Measurements from ENCODE around the gene CRP. TPM values are rescaled to one million over a fixed set of nuclear protein-coding genes. Genes with fewer than 3 reads are reported as not detected.

The CRP gene
- total and polyA plus RNA-seq, 2 of the 13 experiments (the other 11 are each of a cell fraction or from before 2014, with no cell fraction given) = not detected

DNA sequence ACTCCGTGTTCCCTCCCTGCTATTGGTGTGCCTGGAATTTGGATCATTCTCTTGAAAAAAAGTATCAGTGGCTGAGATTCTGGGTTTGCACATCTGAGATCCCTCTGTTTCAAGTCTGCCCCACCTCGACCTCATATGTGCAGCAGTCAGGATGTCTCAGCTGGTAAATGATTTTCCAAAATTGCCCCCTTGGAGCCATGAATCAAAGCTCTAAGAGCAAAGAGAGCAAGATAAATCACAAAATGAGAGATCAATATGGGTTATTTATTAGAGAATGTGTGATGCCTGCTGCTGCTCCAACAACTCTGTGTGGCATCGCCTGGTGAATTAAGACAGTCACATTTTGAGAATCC, 8.5 kb downstream of the CRP start (continued):
- TF ChIP-seq TOE1 (CRISPR knock-in tag; IDR thresholded peaks at IDR 0.05) (no peak), CBX5 (CRISPR knock-in tag; IDR thresholded peaks at IDR 0.05; ENCODE audit: borderline replicate concordance) (no peak)
- TF ChIP-seq, protein P1, sequence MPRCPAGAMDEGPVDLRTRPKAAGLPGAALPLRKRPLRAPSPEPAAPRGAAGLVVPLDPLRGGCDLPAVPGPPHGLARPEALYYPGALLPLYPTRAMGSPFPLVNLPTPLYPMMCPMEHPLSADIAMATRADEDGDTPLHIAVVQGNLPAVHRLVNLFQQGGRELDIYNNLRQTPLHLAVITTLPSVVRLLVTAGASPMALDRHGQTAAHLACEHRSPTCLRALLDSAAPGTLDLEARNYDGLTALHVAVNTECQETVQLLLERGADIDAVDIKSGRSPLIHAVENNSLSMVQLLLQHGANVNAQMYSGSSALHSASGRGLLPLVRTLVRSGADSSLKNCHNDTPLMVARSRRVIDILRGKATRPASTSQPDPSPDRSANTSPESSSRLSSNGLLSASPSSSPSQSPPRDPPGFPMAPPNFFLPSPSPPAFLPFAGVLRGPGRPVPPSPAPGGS (CRISPR knock-in tag; IDR thresholded peaks at IDR 0.05) = no peak

GRCh38 chr1:159705251-159705903, 9.0 kb downstream of the CRP start:
- Histone ChIP-seq H3K9me3 (ENCODE audit: low read length) (no peaks in the 10 kb centered on the region), H3K4me3 (replicated peaks in 1 of 3; ENCODE audit: insufficient read depth in 1 of 3, low read depth in 2 of 3, low read length in 3 of 3) (no peak overlapping the region), H3K36me3 (replicated peaks in 1 of 2; ENCODE audit: control insufficient read depth in 1 of 2, insufficient read depth in 2 of 2, low read length in 2 of 2) (no peaks in the 10 kb centered on the region), H3K79me2 (ENCODE audit: insufficient read depth, low read length) (no peaks in the 10 kb centered on the region), H2AFZ (ENCODE audit: low read length) (no peak overlapping the region), H3K27ac (ENCODE audit: extremely low read length, insufficient read depth, low read length) (no peak overlapping the region), H3K4me2 (ENCODE audit: low read depth, low read length) (no peak overlapping the region), H3K27me3 (ENCODE audit: control insufficient read depth in 1 of 2, insufficient read depth in 2 of 2, low read length in 2 of 2) (no peaks in the 10 kb centered on the region), H3K4me1 (ENCODE audit: insufficient read depth, low read length) (no peaks in the 10 kb centered on the region), H3K9ac (ENCODE audit: insufficient read depth, low read depth, low read length) (no peak overlapping the region), H4K20me1 (ENCODE audit: insufficient read depth, low read length) (no peaks in the 10 kb centered on the region)
- FAIRE-seq (no peak), DNase-seq (ENCODE audit: low spot score) (no peak), ATAC-seq (no peak)
- no TSS peak for BruUV-seq (replicated peaks)
- 27% methylated on average over 7 of the region's 7 CpGs for WGBS (ENCODE audit: low lambda C conversion rate)
- TF ChIP-seq ZNF558 (CRISPR knock-in tag; IDR thresholded peaks at IDR 0.05; ENCODE audit: borderline replicate concordance) (no peak), ZNF556 (CRISPR knock-in tag; IDR thresholded peaks at IDR 0.05; ENCODE audit: borderline replicate concordance) (no peak), SETDB1 (CRISPR knock-in tag; IDR thresholded peaks at IDR 0.05; ENCODE audit: borderline replicate concordance) (no peak), ZNF790 (CRISPR knock-in tag; IDR thresholded peaks at IDR 0.05; ENCODE audit: borderline replicate concordance) (no peak)
- TF ChIP-seq, protein P2, sequence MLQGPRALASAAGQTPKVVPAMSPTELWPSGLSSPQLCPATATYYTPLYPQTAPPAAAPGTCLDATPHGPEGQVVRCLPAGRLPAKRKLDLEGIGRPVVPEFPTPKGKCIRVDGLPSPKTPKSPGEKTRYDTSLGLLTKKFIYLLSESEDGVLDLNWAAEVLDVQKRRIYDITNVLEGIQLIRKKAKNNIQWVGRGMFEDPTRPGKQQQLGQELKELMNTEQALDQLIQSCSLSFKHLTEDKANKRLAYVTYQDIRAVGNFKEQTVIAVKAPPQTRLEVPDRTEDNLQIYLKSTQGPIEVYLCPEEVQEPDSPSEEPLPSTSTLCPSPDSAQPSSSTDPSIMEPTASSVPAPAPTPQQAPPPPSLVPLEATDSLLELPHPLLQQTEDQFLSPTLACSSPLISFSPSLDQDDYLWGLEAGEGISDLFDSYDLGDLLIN (CRISPR knock-in tag; IDR thresholded peaks at IDR 0.05; ENCODE audit: borderline replicate concordance) = no peak
- ChIA-PET CTCF (ENCODE audit: low intra/inter-chr PET ratio, low total read pairs) (no interaction called here), POLR2A (no interaction called here)
- in situ Hi-C loops (cut with HindIII; ENCODE audit: extremely low pct_ligation_motif_present, low pct_unique_long_range_greater_than_20kb) (no loop called here), intact Hi-C loops (cut with micrococcal nuclease; ENCODE audit: unreplicated experiment) (no loop called here)

Data from HepG2 (cell line).